ENCODE data around the gene LRCH4. TPM values are rescaled to one million over a fixed set of nuclear protein-coding genes. Genes with fewer than 3 reads are reported as not detected.

LRCH4 gene
- total and polyA plus RNA-seq, 2 of the 13 experiments (the other 11 are each of a cell fraction or from before 2014, with no cell fraction given) = 7.0 to 9.3 TPM

DNA sequence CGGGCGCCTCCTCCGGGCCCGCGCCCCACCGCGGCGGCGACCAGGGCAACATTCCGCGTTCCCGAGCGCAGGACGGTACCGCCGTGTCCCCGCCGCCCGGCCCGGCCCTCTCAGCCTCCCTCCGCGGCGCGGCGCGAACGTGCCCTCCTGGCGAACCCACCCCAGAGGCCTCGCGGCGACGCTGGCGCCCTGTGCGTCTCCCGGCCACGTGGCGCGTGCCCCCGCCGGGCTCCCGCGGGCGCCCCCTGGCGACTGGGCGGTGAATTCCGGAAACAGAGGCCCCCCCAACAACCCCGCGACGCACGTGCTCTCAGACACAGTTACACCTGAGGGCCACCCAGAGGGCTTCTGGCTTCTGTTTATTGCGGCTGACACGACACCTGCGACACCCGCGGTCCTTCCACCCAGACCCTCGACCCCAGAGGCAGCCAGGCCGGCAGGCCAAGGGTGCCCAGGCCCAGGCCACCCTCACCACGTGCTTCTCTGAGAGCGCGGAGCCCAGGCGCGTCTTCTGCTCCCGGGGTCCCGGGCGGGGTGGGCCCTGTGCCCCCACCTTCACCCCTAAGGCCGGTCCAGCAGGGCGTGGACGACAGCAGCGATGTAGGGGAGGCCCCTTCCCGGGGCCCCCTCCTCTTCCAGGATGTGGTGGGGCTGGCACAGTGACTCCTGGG is 12.1 kb downstream of the LRCH4 start, which contains the start of gene SAP25 (continued):
- TF ChIP-seq, protein P1, sequence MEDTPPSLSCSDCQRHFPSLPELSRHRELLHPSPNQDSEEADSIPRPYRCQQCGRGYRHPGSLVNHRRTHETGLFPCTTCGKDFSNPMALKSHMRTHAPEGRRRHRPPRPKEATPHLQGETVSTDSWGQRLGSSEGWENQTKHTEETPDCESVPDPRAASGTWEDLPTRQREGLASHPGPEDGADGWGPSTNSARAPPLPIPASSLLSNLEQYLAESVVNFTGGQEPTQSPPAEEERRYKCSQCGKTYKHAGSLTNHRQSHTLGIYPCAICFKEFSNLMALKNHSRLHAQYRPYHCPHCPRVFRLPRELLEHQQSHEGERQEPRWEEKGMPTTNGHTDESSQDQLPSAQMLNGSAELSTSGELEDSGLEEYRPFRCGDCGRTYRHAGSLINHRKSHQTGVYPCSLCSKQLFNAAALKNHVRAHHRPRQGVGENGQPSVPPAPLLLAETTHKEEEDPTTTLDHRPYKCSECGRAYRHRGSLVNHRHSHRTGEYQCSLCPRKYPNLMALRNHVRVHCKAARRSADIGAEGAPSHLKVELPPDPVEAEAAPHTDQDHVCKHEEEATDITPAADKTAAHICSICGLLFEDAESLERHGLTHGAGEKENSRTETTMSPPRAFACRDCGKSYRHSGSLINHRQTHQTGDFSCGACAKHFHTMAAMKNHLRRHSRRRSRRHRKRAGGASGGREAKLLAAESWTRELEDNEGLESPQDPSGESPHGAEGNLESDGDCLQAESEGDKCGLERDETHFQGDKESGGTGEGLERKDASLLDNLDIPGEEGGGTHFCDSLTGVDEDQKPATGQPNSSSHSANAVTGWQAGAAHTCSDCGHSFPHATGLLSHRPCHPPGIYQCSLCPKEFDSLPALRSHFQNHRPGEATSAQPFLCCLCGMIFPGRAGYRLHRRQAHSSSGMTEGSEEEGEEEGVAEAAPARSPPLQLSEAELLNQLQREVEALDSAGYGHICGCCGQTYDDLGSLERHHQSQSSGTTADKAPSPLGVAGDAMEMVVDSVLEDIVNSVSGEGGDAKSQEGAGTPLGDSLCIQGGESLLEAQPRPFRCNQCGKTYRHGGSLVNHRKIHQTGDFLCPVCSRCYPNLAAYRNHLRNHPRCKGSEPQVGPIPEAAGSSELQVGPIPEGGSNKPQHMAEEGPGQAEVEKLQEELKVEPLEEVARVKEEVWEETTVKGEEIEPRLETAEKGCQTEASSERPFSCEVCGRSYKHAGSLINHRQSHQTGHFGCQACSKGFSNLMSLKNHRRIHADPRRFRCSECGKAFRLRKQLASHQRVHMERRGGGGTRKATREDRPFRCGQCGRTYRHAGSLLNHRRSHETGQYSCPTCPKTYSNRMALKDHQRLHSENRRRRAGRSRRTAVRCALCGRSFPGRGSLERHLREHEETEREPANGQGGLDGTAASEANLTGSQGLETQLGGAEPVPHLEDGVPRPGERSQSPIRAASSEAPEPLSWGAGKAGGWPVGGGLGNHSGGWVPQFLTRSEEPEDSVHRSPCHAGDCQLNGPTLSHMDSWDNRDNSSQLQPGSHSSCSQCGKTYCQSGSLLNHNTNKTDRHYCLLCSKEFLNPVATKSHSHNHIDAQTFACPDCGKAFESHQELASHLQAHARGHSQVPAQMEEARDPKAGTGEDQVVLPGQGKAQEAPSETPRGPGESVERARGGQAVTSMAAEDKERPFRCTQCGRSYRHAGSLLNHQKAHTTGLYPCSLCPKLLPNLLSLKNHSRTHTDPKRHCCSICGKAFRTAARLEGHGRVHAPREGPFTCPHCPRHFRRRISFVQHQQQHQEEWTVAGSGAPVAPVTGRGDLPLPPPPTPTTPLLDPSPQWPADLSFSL (CRISPR knock-in tag; IDR thresholded peaks at IDR 0.05) = no peak
- no peak for TF ChIP-seq POLR2A (IDR thresholded peaks at IDR 0.05; ENCODE audit: insufficient read depth in 1 of 2, low read depth in 2 of 2, low read length in 2 of 2)
- TF ChIP-seq JDP2 (CRISPR knock-in tag; IDR thresholded peaks at IDR 0.05; ENCODE audit: borderline replicate concordance) = no peak
- TF ChIP-seq, protein P2, sequence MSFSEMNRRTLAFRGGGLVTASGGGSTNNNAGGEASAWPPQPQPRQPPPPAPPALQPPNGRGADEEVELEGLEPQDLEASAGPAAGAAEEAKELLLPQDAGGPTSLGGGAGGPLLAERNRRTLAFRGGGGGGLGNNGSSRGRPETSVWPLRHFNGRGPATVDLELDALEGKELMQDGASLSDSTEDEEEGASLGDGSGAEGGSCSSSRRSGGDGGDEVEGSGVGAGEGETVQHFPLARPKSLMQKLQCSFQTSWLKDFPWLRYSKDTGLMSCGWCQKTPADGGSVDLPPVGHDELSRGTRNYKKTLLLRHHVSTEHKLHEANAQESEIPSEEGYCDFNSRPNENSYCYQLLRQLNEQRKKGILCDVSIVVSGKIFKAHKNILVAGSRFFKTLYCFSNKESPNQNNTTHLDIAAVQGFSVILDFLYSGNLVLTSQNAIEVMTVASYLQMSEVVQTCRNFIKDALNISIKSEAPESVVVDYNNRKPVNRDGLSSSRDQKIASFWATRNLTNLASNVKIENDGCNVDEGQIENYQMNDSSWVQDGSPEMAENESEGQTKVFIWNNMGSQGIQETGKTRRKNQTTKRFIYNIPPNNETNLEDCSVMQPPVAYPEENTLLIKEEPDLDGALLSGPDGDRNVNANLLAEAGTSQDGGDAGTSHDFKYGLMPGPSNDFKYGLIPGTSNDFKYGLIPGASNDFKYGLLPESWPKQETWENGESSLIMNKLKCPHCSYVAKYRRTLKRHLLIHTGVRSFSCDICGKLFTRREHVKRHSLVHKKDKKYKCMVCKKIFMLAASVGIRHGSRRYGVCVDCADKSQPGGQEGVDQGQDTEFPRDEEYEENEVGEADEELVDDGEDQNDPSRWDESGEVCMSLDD (CRISPR knock-in tag; IDR thresholded peaks at IDR 0.05; ENCODE audit: borderline replicate concordance) = no peak
- TF ChIP-seq ZNF296 (CRISPR knock-in tag; conservative IDR thresholded peaks at IDR 0.05) = no peak
- TF ChIP-seq ZNF577 (CRISPR knock-in tag; IDR thresholded peaks at IDR 0.05; ENCODE audit: borderline replicate concordance, low read depth) = no peak
- no peak for TF ChIP-seq MTA3 (CRISPR knock-in tag; IDR thresholded peaks at IDR 0.05)
- no peak for TF ChIP-seq RARG (CRISPR knock-in tag; IDR thresholded peaks at IDR 0.05; ENCODE audit: low read depth)
- TF ChIP-seq, protein P3, sequence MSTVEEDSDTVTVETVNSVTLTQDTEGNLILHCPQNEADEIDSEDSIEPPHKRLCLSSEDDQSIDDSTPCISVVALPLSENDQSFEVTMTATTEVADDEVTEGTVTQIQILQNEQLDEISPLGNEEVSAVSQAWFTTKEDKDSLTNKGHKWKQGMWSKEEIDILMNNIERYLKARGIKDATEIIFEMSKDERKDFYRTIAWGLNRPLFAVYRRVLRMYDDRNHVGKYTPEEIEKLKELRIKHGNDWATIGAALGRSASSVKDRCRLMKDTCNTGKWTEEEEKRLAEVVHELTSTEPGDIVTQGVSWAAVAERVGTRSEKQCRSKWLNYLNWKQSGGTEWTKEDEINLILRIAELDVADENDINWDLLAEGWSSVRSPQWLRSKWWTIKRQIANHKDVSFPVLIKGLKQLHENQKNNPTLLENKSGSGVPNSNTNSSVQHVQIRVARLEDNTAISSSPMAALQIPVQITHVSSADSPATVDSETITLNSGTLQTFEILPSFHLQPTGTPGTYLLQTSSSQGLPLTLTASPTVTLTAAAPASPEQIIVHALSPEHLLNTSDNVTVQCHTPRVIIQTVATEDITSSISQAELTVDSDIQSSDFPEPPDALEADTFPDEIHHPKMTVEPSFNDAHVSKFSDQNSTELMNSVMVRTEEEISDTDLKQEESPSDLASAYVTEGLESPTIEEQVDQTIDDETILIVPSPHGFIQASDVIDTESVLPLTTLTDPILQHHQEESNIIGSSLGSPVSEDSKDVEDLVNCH (CRISPR knock-in tag; IDR thresholded peaks at IDR 0.05) = no peak
- no peak for TF ChIP-seq SKI (IDR thresholded peaks at IDR 0.05; ENCODE audit: partially characterized antibody)
- no peak for TF ChIP-seq HMG20B (CRISPR knock-in tag; conservative IDR thresholded peaks at IDR 0.05)
- peak; percentile 65 for TF ChIP-seq SRSF1 (optimal IDR thresholded peaks at IDR 0.05; ENCODE audit: low read depth, low read length)
- no peak for TF ChIP-seq NR2C2 (CRISPR knock-in tag; IDR thresholded peaks at IDR 0.05; ENCODE audit: borderline replicate concordance)
- no peak for TF ChIP-seq POLR2AphosphoS2 (IDR thresholded peaks at IDR 0.05; ENCODE audit: low read depth, low read length)
- TF ChIP-seq MAFK (conservative IDR thresholded peaks at IDR 0.05 in 1 of 2, IDR thresholded peaks at IDR 0.05 in 1 of 2; ENCODE audit: low read length in 2 of 2) = no peak
- no peak for TF ChIP-seq ZNF879 (CRISPR knock-in tag; IDR thresholded peaks at IDR 0.05)
- peak; percentile 88 for TF ChIP-seq BHLHE40 (IDR thresholded peaks at IDR 0.05; ENCODE audit: low read length)

Data from HepG2 (cell line).